GM21737 (cell line): ENCODE results near the gene INIP.
"Not testable (repeated sequence)": the region's sequence is repeated elsewhere in the genome, so short reads cannot be mapped to it uniquely, and the experiment has no call there.

Source experiments
- ATAC-seq: cut with Tn5 transposase; IDR thresholded peaks from one replicate; pipeline ENCODE4 v1.9.1; 2021; ENCODE audit warnings: mild to moderate bottlenecking, moderate library complexity; ENCODE audit not compliant: unreplicated experiment

Gene INIP

GRCh38 chr9:112677040-112677439 is 40.9 kb downstream of the INIP start:
- ATAC-seq, result no peak

- ATAC-seq, result not testable (repeated sequence)
These were observed 44.7 kb downstream of the INIP start for GRCh38 chr9:112673221-112673620.

- no peak for ATAC-seq
These were observed 46.8 kb downstream of the INIP start for GRCh38 chr9:112670991-112671625.

GRCh38 chr9:112669326-112669725 is 48.6 kb downstream of the INIP start:
- ATAC-seq, result no peak

- no peak for ATAC-seq
These were observed 52.6 kb downstream of the INIP start for GRCh38 chr9:112665347-112665746.

- no peak for ATAC-seq
These were observed 53.4 kb downstream of the INIP start for GRCh38 chr9:112664531-112664930.

GRCh38 chr9:112663681-112664080 is 54.2 kb downstream of the INIP start:
- ATAC-seq, result no peak

GRCh38 chr9:112659906-112660305 is 58.0 kb downstream of the INIP start:
- no peak for ATAC-seq

- no peak for ATAC-seq
These were observed 62.2 kb downstream of the INIP start for GRCh38 chr9:112655668-112656067.

- no peak for ATAC-seq
These were observed 63.6 kb downstream of the INIP start for GRCh38 chr9:112654282-112654681.

- ATAC-seq, result no peak
These were observed 69.3 kb downstream of the INIP start for GRCh38 chr9:112648624-112649023.

- no peak for ATAC-seq
These were observed 70.3 kb downstream of the INIP start for GRCh38 chr9:112647596-112647995.

GRCh38 chr9:112642126-112642525 is 75.8 kb downstream of the INIP start:
- ATAC-seq, result no peak

- no peak for ATAC-seq
These were observed 77.6 kb downstream of the INIP start for GRCh38 chr9:112640311-112640710.
